Mesodermal cell (in vitro differentiated cells): ENCODE measurements around the gene NHEJ1.

ENCODE experiments used
- H3K27ac ChIP-seq: 2 replicates; pipeline ENCODE4 v1.7.0; 2013; ENCODE audit warnings: mild to moderate bottlenecking, low read depth, low read length, moderate library complexity; ENCODE audit not compliant: severe bottlenecking
- H3K36me3 ChIP-seq: 2 replicates; pipeline ENCODE4 v1.7.1; 2013; ENCODE audit warnings: mild to moderate bottlenecking, low read length, moderate library complexity; ENCODE audit not compliant: control insufficient read depth, insufficient read depth
- H3K4me1 ChIP-seq: one replicate; pipeline ENCODE4 v1.7.1; 2013; ENCODE audit warnings: mild to moderate bottlenecking, low read length; ENCODE audit not compliant: insufficient read depth, control insufficient read depth, poor library complexity, severe bottlenecking
- H3K4me3 ChIP-seq: 2 replicates; pipeline ENCODE4 v1.7.0; 2013; ENCODE audit warnings: low read length, control low read depth, mild to moderate bottlenecking; ENCODE audit not compliant: insufficient read depth, poor library complexity, severe bottlenecking; ENCODE audit errors: extremely low read depth
- H3K9me3 ChIP-seq: 2 replicates; pipeline ENCODE4 v1.7.1; 2013; ENCODE audit warnings: mild to moderate bottlenecking, low read length, moderate library complexity; ENCODE audit not compliant: control insufficient read depth
- WGBS, 2 experiments: methylation state at CpG; one replicate each; pipeline ENCODE4 v1.1.5; 2013; ENCODE audit warnings: missing lambda C conversion rate in 2 of 2; ENCODE audit not compliant: insufficient coverage in 2 of 2; 5-methylcytosine and 5-hydroxymethylcytosine counted together

NHEJ1 gene

GRCh38 chr2:219119422-219120043, 41.1 kb downstream of the NHEJ1 start:
- Histone ChIP-seq H3K4me1 (peaks cover 5% of the 10 kb centered on the region), H3K4me3 (no peak overlapping the region), H3K9me3 (no peaks in the 10 kb centered on the region), H3K27ac (no peak overlapping the region), H3K36me3 (no peaks in the 10 kb centered on the region)
- WGBS, 2 experiments, result 56 to 79% methylated on average over 4 to 6 of the region's 7 CpGs

DNA sequence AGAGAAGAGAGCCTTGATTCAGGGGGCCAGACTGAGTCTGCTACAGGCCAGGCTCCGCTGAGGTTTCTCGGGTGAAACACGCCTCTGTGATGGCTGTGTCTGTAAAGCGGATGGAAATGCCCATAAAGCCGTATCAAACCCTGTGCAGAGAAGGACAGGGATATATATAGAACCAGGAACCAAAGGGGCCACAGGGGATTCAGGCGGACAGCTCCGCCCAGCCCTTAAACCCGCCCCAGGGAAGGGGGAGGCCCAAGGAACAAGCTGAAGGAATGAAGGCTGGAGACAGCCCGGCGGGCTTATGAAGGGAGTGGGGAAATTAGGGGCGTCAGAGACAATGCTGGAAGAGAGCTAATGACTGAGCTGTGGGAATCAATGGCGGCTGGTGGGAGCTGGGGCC, 42.1 kb downstream of the NHEJ1 start:
- Histone ChIP-seq H3K36me3 (no peaks in the 10 kb centered on the region), H3K4me1 (peaks cover 2% of the 10 kb centered on the region), H3K9me3 (no peaks in the 10 kb centered on the region), H3K27ac (no peak overlapping the region), H3K4me3 (no peak overlapping the region)
- 80 to 82% methylated on average over 11 of the region's 12 CpGs for WGBS, 2 experiments

GRCh38 chr2:219116776-219117646, 43.6 kb downstream of the NHEJ1 start:
- Histone ChIP-seq H3K27ac (no peak overlapping the region), H3K36me3 (no peaks in the 10 kb centered on the region), H3K4me3 (no peak overlapping the region), H3K4me1 (peaks cover 2% of the 10 kb centered on the region), H3K9me3 (no peaks in the 10 kb centered on the region)
- WGBS, 2 experiments, result 88 to 92% methylated on average over 5 to 7 of the region's 8 CpGs

DNA sequence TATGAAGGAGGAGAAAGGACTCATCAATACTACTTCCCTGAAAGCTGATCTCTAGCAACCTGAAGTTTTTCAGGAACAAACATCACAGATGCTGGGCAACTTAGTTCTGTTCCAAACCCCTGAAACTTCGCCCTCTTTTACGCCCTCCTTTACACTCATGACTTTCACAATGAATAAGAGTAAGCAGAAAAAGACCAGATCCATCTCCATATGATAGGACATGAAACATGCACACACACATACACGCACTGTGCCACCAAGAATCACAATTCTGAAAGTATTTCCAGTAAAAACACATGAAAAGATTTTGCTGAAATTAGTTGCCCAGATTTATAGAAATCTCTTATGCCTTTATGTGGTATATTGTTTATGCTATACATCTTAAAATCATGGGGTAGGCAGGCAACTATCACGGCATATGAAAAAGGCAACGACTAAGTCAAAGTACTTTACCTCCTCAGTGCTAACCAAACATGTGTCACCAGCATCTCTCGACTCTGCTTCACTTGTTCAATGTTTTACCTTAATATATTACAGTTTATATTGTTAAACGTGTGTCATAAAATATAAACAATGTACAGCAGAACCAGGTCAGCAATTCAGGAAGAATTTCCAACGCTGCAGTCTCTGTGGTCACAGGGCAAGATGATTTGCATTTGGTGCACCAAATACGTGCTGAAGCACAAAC, 47.8 kb downstream of the NHEJ1 start:
- WGBS, 2 experiments, result 83 to 91% methylated on average over 1 to 3 of the region's 9 CpGs
- H3K4me3 ChIP-seq, result no peak overlapping the region
- H3K27ac ChIP-seq, result no peak overlapping the region
- H3K36me3 ChIP-seq, result no peaks in the 10 kb centered on the region
- H3K9me3 ChIP-seq, result no peaks in the 10 kb centered on the region
- no peaks in the 10 kb centered on the region for H3K4me1 ChIP-seq

GRCh38 chr2:219112062-219112406, 48.6 kb downstream of the NHEJ1 start:
- Histone ChIP-seq H3K9me3 (no peaks in the 10 kb centered on the region), H3K4me1 (no peaks in the 10 kb centered on the region), H3K36me3 (no peaks in the 10 kb centered on the region), H3K4me3 (no peak overlapping the region), H3K27ac (no peak overlapping the region)
- 94 to 95% methylated on average over 1 to 2 of the region's 2 CpGs for WGBS, 2 experiments

DNA sequence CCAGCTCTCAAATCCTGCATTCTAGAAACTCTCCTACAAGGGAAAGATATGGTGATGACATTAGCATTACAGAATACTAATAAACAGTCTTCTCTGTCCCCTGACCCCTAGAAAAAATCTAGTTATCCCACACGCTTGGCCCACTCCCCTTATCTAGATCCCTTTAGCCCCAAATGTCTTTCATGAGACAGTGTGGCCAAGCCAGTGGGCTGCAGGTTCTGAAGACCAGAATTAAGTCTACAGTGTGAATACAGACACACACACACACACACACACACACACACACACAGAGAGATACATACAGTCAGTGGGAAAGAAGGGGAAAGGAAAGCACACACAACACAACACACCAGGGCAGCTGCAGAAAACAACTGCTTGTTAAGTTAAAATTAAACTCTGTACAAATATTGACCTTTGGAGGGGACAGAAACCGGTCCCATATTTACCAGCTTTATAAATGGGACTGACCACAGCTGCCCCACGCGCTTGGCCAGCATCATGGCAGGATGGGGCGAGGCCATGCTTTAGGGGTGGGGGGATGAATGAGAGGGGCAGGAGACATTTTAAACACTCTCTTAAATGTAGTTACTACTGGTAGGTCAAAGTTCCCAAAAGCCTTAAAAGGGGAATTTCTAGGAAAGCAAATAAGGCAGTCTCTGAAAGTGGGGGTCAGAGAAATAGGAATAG, 49.1 kb downstream of the NHEJ1 start:
- Histone ChIP-seq H3K4me3 (no peak overlapping the region), H3K36me3 (no peaks in the 10 kb centered on the region), H3K4me1 (no peaks in the 10 kb centered on the region), H3K27ac (no peak overlapping the region), H3K9me3 (no peaks in the 10 kb centered on the region)
- 67 to 100% methylated on average over 1 of the region's 5 CpGs for WGBS, 2 experiments

DNA sequence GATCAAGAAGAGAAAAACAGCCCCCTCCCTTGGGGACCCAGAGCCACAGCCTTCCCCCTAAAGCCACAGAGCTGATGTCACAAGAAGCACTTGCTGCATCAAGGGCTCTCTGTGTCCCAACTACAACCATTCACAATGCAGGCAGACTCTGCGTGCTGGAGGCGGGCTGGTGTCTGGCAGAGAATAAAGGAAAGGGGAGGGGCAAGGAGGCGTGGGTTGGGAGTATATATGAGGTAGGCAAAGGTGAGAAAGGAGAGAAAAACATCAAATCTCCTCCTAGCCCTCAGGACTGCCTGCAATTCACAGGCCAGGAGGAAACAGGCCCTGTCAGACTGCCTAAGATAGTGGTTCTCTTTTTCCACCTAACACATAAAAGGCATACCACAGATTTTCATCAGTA, 51.1 kb downstream of the NHEJ1 start:
- H3K4me3 ChIP-seq, result no peak overlapping the region
- no peaks in the 10 kb centered on the region for H3K9me3 ChIP-seq
- no peaks in the 10 kb centered on the region for H3K4me1 ChIP-seq
- WGBS, 2 experiments, result no CpG with 5 or more reads among the region's 3 CpGs
- no peaks in the 10 kb centered on the region for H3K36me3 ChIP-seq
- H3K27ac ChIP-seq, result no peak overlapping the region

GRCh38 chr2:219107758-219108157, 52.9 kb downstream of the NHEJ1 start:
- H3K27ac ChIP-seq, result no peak overlapping the region
- no peaks in the 10 kb centered on the region for H3K4me1 ChIP-seq
- no peaks in the 10 kb centered on the region for H3K36me3 ChIP-seq
- no peaks in the 10 kb centered on the region for H3K9me3 ChIP-seq
- no peak overlapping the region for H3K4me3 ChIP-seq
- WGBS, 2 experiments, result 93 to 96% methylated on average over 3 to 7 of the region's 8 CpGs

DNA sequence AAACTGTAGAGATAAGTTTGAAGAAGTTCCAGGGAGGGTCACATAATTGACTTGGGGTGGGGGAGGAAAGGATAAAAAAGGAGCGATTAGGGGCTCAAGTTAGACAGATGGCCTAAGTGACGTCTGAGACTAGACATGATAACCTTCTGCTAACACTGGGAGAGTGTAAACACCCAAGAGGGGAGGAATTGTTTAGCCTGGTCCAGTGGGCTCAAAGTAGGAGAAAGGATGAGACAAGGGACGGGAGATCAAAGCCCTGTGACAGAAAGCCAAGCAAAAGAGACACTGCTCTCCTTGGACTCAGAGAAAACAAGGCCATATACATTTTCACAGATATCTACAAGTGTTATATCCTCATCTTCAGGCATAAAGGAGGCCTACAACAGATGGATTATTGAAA, 54.4 kb downstream of the NHEJ1 start:
- Histone ChIP-seq H3K4me1 (no peaks in the 10 kb centered on the region), H3K36me3 (no peaks in the 10 kb centered on the region), H3K4me3 (no peak overlapping the region), H3K9me3 (no peaks in the 10 kb centered on the region), H3K27ac (no peak overlapping the region)
- WGBS, 2 experiments, result 90 to 96% methylated on average over 2 of the region's 3 CpGs

DNA sequence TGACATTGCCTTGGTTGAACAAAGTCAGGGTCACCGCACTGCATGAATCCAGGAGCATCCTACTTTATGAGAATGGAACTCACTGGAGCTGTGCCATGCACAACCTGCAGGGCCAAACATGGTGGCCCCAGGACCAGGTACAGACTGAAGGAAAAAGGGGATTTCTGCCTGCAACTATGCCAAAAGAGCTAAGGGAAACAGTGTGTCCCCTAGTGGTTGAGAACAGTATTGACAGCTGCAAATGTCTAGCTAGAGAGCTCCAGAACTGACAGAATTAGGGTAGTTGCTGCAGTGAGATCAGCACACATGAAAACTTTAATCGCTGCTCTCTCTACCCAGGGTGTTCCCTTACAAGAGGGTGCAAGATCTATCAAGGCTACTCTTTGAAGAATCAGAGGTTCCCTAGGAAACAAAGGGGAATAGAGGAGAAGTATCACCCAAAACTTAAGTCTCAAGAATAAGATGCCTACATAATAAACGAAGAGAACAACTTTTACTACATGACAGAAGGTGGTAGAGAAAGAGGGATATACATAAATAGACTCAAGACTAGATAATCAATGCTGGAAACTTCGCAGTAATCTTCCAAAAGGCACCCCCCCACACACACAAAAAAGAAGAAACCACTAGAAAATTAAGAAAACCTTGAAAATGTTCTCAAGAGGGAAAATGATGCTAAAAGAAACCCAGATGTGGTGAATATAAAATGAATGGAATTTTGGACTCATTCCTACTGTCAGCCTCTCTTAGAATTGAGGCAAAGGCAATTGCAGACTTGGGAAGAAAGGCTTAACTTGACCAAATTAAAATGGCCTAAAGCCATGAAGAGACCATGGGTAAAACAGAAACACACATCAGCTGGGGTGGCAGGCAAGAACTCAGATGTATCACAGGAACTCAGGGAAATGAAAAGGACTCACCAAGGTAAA, 56.2 kb downstream of the NHEJ1 start:
- Histone ChIP-seq H3K27ac (no peak overlapping the region), H3K4me1 (no peaks in the 10 kb centered on the region), H3K36me3 (no peaks in the 10 kb centered on the region), H3K4me3 (no peak overlapping the region), H3K9me3 (no peaks in the 10 kb centered on the region)
- 75 to 91% methylated on average over 1 of the region's 4 CpGs for WGBS, 2 experiments
